Stomach (tissue), 9 donors: Measurements from ENCODE around the gene CHORDC1. TPM values are rescaled to one million over a fixed set of nuclear protein-coding genes. Genes with fewer than 3 reads are reported as not detected.

Experiments
- DNase-seq, 2 donors: peaks; one replicate each; pipeline versions ENCODE4 v3.0.0 to v3.0.0-alpha.2; 2013 to 2019
- H3K27ac ChIP-seq, 5 donors: fragments of 200-600 bp in 4 of 5; sonication (generic) in 4 of 5; one replicate each; pipeline ENCODE4 v1.5.1; 2013 to 2019; ENCODE audit warnings: mild to moderate bottlenecking in 1 of 5, moderate library complexity in 1 of 5
- H3K27me3 ChIP-seq, 3 donors: fragments of 200-600 bp; sonication (generic); one replicate each; pipeline ENCODE4 v1.5.1; 2017 to 2019; ENCODE audit warnings: mixed run types in 1 of 3
- H3K36me3 ChIP-seq, 4 donors: fragments of 200-600 bp; sonication (generic); 1 replicate in 3 of 4; 2 replicates in 1 of 4; pipeline ENCODE4 v1.5.1; 2016 to 2019
- H3K4me1 ChIP-seq, 4 donors: fragments of 200-600 bp; sonication (generic); one replicate each; pipeline ENCODE4 v1.5.1; 2016 to 2019
- H3K4me3 ChIP-seq, 4 donors: fragments of 200-600 bp; sonication (generic) in 3 of 4; one replicate each; pipeline ENCODE4 v1.5.1; 2016 to 2019; ENCODE audit warnings: mild to moderate bottlenecking in 1 of 4
- H3K9me3 ChIP-seq, 4 donors: fragments of 200-600 bp; sonication (generic); one replicate each; pipeline ENCODE4 v1.5.1; 2016 to 2019
- EP300 ChIP-seq: sonication (generic); formaldehyde crosslinking; IDR thresholded peaks from one replicate; pipeline ENCODE4 v1.6.1; 2017; ENCODE audit warnings: antibody characterized with exemption
- POLR2A ChIP-seq, 4 donors: fragments of 450-650 bp; IDR thresholded peaks; one replicate each; pipeline ENCODE4 v1.6.1; 2016; ENCODE audit warnings: antibody characterized with exemption in 4 of 4, control low read depth in 2 of 4, mild to moderate bottlenecking in 1 of 4, moderate library complexity in 1 of 4
- POLR2AphosphoS5 ChIP-seq, 3 donors: sonication (generic); formaldehyde crosslinking; IDR thresholded peaks; one replicate each; pipeline ENCODE4 v1.6.1; 2016; ENCODE audit warnings: antibody characterized with exemption in 3 of 3
- WGBS, 5 donors: extraction: QIAGEN DNeasy Blood & Tissue Kit in 3 of 5; methylation state at CpG; one replicate each; pipeline versions ENCODE4 v1.1.5 to v1.1.7; 2013 to 2018; 5-methylcytosine and 5-hydroxymethylcytosine counted together
- intact Hi-C: fragments of 100-400 bp; cut with DNase I; formaldehyde crosslinking; loops from one replicate; pipeline ENCODE4 v1.15.1; 2023; ENCODE audit warnings: low total_unique reads
- polyA plus RNA-seq, 3 donors: library from polyadenylated mRNA; stranded (reverse); fragments of 200-250 nt; gene quantifications; one replicate each; pipeline ENCODE4 v1.2.3, GENCODE V29; 2013
- total RNA-seq, 5 donors: library from RNA; depleted of rRNA; stranded (reverse); fragments of >200 nt; gene quantifications; one replicate each; pipeline versions ENCODE4 v1.1.0 to v1.2.3, GENCODE V29; 2014 to 2016
- TF ChIP-seq, protein P1 (sequence below), 7 experiments: fragments of 450-650 bp in 4 of 7; fragments of 200-600 bp in 3 of 7; sonication (generic) in 3 of 7; IDR thresholded peaks; one replicate each; pipeline ENCODE4 v1.5.1; 2016 to 2019; ENCODE audit warnings: antibody characterized with exemption in 7 of 7, control low read depth in 2 of 7, mild to moderate bottlenecking in 1 of 7
- donor health status: healthy with polysubstance abuse.
- donor health status: Bipolar disorder and iron deficiency.
- donor health status: healthy.

Gene CHORDC1
- total and polyA plus RNA-seq, 8 donors, result 14.4 to 102 (median 40.0) TPM

DNA sequence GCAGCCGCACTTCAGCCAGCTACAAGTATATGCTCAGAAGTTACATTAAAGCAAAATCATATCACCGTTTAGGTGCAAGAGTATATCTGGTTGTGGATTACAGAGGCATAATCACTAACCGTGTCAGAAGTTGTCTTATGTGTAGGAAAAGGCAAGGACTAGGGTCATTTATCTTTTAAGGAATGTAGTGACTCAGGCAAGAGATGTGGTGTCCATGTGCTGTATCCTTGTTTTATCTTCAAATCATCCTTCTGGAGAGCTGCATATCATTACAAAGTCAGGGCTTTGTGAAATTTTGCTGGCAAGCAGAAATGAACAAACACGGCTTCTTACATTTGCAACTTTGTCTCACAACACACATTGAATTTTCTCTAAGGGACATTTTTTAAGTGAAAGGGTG, 12.7 kb upstream of the CHORDC1 start:
- no peak overlapping the region for H3K4me3 ChIP-seq
- peaks cover 0 to 10% (median 4%) of the 10 kb centered on the region in 4 donors for H3K4me1 ChIP-seq
- H3K27ac ChIP-seq, result no peak overlapping the region
- H3K36me3 ChIP-seq, result no peaks in the 10 kb centered on the region
- no peaks in the 10 kb centered on the region for H3K27me3 ChIP-seq
- intact Hi-C loops, result no loop called here
- H3K9me3 ChIP-seq, result no peaks in the 10 kb centered on the region
- WGBS, 5 donors, result 67 to 76% (median 71%) methylated on average over 4 of the region's 4 CpGs
- DNase-seq, result no peak
- TF ChIP-seq POLR2A (IDR thresholded peaks at IDR 0.05) (no peak), POLR2AphosphoS5 (IDR thresholded peaks at IDR 0.05) (no peak), EP300 (no peak)
- TF ChIP-seq, protein P1, sequence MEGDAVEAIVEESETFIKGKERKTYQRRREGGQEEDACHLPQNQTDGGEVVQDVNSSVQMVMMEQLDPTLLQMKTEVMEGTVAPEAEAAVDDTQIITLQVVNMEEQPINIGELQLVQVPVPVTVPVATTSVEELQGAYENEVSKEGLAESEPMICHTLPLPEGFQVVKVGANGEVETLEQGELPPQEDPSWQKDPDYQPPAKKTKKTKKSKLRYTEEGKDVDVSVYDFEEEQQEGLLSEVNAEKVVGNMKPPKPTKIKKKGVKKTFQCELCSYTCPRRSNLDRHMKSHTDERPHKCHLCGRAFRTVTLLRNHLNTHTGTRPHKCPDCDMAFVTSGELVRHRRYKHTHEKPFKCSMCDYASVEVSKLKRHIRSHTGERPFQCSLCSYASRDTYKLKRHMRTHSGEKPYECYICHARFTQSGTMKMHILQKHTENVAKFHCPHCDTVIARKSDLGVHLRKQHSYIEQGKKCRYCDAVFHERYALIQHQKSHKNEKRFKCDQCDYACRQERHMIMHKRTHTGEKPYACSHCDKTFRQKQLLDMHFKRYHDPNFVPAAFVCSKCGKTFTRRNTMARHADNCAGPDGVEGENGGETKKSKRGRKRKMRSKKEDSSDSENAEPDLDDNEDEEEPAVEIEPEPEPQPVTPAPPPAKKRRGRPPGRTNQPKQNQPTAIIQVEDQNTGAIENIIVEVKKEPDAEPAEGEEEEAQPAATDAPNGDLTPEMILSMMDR (IDR thresholded peaks at IDR 0.05), result no peak

GRCh38 chr11:90234977-90235376, 12.1 kb upstream of the CHORDC1 start:
- Histone ChIP-seq H3K27me3 (no peaks in the 10 kb centered on the region), H3K9me3 (no peaks in the 10 kb centered on the region), H3K27ac (no peak overlapping the region), H3K36me3 (no peaks in the 10 kb centered on the region), H3K4me3 (no peak overlapping the region), H3K4me1 (peaks cover 0 to 10% (median 4%) of the 10 kb centered on the region in 4 donors)
- TF ChIP-seq, protein P1 (IDR thresholded peaks at IDR 0.05), result no peak
- TF ChIP-seq POLR2AphosphoS5 (IDR thresholded peaks at IDR 0.05), result no peak
- no peak for TF ChIP-seq POLR2A (IDR thresholded peaks at IDR 0.05)
- TF ChIP-seq EP300, result no peak
- DNase-seq, result no peak
- 24 to 47% (median 32%) methylated on average over 2 of the region's 2 CpGs for WGBS, 5 donors
- intact Hi-C loops, result no loop called here

- Histone ChIP-seq H3K27ac (no peak overlapping the region), H3K4me3 (no peak overlapping the region), H3K9me3 (no peaks in the 10 kb centered on the region), H3K36me3 (no peaks in the 10 kb centered on the region), H3K27me3 (no peaks in the 10 kb centered on the region), H3K4me1 (peaks cover 0 to 16% (median 5%) of the 10 kb centered on the region in 4 donors)
- 73 to 91% (median 90%) methylated on average over 1 of the region's 1 CpG for WGBS, 5 donors
- intact Hi-C loops, result no loop called here
- no peak for TF ChIP-seq EP300
- TF ChIP-seq POLR2AphosphoS5 (IDR thresholded peaks at IDR 0.05), result no peak
- TF ChIP-seq, protein P1 (IDR thresholded peaks at IDR 0.05), result no peak
- no peak for TF ChIP-seq POLR2A (IDR thresholded peaks at IDR 0.05)
- no peak for DNase-seq
Observed at GRCh38 chr11:90229791-90230190, 6.9 kb upstream of the CHORDC1 start.

DNA sequence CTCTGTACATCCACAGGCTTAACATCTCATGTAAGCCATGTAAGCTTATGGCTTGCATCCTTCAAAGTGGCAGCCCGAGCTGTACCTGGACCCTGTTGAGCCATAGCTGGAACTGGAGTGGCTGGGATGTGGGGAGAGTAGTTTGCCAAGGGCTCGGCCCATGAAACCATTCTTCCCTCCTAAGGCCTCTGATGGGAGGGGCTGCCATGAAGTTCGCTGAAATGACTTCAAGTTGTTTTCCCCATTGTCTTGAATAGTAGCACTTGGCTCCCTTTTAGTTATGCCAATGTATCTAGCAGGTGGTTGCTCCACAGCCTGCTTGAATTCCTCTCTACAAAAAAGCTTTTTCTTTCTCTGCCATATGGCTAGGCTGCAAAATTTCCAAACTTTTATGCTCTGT, 5.2 kb upstream of the CHORDC1 start:
- intact Hi-C loops, result no loop called here
- Histone ChIP-seq H3K36me3 (no peaks in the 10 kb centered on the region), H3K9me3 (no peaks in the 10 kb centered on the region), H3K27me3 (no peaks in the 10 kb centered on the region), H3K27ac (no peak overlapping the region), H3K4me1 (peaks cover 0 to 27% (median 10%) of the 10 kb centered on the region in 4 donors), H3K4me3 (no peak overlapping the region)
- 89 to 98% (median 91%) methylated on average over 3 of the region's 3 CpGs for WGBS, 5 donors
- TF ChIP-seq POLR2AphosphoS5 (IDR thresholded peaks at IDR 0.05), result no peak
- TF ChIP-seq, protein P1 (IDR thresholded peaks at IDR 0.05), result no peak
- DNase-seq, result no peak
